HG03432 (cell line): Measurements from ENCODE around the gene ADAMTSL5.

ENCODE experiments used
- ATAC-seq: cut with Tn5 transposase; IDR thresholded peaks from one replicate; pipeline ENCODE4 v1.9.1; 2021; ENCODE audit warnings: mild to moderate bottlenecking, moderate library complexity; ENCODE audit not compliant: unreplicated experiment

Gene ADAMTSL5

DNA sequence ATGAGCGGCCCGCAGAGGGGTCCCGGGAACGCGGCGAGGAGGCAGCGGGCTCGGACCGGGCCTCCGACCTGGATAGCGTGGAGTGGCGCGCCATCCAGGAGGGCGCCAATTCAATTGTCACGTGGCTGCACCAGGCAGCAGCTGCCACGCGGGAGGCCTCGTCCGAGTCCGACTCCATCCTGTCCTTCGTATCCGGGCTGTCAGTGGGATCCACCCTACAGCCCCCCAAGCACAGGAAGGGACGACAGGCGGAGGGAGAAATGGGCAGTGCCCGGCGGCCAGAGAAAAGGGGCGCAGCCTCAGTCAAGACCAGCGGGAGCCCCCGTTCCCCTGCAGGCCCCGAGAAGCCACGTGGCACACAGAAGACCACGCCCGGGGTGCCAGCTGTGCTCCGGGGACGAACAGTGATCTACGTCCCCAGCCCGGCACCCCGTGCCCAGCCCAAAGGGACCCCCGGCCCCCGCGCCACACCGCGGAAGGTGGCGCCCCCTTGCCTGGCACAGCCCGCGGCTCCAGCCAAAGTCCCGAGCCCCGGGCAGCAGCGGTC is 44.5 kb downstream of the ADAMTSL5 start:
- no peak for ATAC-seq

DNA sequence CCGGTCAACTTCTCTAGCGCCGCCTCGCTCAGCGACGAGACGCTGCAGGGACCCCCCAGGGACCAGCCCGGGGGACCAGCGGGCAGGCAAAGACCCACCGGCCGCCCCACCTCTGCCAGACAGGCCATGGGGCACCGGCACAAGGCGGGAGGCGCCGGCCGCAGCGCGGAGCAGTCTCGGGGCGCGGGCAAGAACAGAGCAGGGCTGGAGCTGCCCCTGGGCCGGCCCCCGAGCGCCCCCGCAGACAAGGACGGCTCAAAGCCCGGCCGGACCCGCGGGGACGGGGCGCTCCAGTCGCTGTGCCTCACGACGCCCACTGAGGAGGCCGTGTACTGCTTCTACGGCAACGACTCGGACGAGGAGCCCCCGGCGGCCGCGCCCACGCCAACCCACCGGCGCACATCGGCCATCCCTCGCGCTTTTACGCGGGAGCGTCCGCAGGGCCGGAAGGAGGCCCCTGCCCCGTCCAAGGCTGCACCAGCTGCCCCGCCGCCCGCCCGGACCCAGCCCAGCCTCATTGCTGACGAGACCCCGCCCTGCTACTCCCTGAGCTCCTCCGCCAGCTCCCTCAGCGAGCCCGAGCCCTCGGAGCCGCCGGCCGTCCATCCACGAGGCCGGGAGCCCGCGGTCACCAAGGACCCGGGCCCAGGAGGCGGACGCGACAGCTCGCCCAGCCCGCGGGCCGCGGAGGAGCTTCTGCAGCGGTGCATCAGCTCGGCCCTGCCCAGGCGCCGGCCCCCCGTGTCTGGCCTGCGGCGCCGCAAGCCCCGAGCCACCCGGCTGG is 45.1 kb downstream of the ADAMTSL5 start:
- ATAC-seq = no peak

DNA sequence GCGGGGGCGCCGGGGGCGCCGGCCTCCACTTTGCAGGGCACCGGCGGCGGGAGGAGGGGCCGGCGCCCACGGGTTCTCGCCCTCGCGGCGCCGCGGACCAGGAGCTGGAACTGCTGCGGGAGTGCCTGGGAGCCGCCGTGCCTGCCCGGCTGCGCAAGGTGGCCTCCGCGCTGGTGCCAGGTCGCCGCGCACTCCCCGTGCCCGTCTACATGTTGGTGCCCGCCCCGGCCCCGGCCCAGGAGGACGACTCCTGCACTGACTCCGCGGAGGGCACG is 45.7 kb downstream of the ADAMTSL5 start:
- ATAC-seq = no peak

DNA sequence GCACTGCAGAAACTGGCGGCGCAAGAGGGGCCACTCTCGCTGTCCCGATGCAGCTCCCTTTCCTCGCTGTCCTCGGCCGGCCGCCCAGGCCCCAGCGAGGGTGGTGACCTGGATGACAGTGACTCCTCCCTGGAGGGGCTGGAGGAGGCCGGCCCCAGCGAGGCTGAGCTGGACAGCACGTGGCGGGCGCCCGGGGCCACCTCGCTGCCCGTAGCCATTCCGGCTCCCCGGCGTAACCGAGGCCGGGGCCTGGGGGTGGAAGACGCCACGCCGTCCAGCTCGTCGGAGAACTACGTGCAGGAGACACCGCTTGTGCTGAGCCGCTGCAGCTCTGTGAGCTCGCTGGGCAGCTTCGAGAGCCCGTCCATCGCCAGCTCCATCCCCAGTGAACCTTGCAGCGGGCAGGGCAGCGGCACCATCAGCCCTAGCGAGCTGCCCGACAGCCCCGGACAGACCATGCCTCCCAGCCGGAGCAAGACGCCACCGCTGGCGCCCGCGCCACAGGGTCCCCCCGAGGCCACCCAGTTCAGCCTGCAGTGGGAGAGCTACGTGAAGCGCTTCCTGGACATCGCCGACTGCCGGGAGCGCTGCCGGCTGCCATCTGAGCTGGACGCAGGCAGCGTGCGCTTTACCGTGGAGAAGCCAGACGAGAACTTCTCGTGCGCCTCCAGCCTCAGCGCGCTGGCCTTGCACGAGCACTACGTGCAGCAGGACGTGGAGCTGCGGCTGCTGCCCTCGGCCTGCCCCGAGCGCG is 46.2 kb downstream of the ADAMTSL5 start:
- no peak for ATAC-seq

DNA sequence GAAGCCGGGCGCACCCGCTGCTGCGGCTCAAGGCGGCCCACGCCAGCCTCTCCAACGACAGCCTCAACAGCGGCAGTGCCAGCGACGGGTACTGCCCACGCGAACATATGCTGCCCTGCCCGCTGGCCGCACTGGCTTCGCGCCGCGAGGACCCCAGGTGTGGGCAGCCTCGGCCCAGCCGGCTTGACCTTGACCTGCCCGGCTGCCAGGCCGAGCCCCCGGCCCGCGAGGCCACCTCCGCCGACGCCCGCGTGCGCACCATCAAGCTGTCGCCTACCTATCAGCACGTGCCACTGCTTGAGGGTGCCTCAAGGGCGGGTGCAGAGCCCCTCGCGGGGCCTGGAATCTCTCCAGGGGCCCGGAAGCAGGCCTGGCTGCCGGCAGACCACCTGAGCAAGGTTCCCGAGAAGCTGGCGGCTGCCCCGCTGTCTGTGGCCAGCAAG is 46.8 kb downstream of the ADAMTSL5 start:
- ATAC-seq = no peak

DNA sequence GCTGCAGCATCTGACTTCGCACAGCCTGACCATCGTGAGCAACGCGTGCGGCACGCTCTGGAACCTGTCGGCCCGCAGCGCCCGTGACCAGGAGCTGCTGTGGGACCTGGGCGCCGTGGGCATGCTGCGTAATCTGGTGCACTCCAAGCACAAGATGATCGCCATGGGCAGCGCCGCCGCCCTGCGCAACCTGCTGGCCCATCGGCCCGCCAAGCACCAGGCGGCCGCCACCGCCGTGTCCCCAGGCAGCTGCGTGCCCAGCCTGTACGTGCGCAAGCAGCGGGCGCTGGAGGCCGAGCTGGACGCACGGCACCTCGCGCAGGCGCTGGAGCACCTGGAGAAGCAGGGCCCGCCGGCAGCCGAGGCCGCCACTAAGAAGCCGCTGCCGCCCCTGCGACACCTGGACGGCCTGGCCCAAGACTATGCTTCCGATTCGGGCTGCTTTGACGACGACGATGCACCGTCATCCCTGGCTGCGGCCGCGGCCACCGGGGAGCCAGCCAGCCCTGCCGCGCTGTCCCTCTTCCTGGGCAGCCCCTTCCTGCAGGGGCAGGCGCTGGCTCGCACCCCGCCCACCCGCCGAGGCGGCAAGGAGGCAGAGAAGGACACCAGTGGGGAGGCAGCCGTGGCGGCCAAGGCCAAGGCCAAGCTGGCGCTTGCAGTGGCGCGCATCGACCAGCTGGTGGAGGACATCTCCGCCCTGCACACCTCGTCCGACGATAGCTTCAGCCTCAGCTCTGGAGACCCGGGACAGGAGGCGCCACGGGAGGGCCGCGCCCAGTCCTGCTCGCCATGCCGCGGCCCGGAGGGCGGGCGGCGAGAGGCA is 47.4 kb downstream of the ADAMTSL5 start:
- no peak for ATAC-seq

DNA sequence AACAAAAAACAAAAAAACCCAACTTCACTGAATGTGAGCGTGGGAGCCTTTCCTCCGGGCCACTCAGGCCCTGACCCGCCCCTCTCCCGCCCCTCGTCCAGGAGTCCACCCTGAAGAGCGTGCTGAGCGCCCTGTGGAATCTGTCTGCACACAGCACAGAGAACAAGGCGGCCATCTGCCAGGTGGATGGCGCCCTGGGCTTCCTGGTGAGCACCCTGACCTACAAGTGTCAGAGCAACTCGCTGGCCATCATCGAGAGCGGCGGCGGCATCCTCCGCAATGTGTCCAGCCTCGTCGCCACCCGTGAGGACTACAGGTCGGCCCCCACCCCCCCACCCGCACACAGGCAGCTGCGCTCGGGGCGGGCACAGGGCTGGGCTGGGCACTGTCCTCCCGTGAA is 51.0 kb downstream of the ADAMTSL5 start:
- ATAC-seq = no peak

DNA sequence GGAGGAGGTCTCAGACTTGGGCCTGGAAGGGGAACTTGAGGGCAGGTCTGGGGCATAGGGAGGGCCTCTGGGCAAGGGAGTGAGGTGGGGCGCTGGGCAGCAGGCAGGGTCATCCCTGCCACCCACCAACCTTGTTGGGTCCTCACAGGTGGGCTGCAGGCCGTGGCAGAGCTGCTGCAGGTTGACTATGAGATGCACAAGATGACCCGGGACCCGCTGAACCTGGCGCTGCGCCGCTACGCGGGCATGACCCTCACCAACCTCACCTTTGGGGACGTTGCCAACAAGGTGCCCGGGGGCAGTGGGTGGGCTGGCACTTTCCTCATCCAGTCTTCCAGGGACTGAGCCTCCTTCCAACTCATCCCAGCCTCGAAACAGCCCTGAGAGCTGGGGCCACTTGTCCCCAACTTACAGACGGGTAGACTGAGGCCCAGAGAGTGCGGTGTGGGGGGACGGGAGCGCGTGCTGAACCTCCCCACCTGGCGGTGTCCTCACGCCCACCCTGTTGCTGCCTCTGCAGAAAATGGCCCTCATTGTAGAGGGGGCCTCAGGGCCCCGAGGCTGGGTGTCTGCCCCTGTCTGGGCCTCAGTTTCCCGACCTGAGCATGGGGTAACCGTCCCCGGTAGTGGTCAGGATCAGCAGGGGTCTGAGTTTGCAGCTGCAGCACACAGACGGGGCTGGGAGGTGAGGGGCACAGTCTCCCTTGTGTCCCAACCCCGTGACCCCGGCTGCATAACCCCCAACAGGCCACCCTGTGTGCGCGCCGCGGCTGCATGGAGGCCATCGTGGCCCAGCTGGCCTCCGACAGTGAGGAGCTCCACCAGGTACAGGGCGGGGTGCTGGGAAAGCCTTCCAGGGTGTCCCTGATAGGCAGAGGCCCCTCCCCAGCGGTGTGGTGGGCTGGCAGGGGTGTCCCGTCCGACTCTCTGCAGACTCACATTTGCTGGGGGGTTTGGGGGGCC is 52.5 kb downstream of the ADAMTSL5 start:
- ATAC-seq = no peak

DNA sequence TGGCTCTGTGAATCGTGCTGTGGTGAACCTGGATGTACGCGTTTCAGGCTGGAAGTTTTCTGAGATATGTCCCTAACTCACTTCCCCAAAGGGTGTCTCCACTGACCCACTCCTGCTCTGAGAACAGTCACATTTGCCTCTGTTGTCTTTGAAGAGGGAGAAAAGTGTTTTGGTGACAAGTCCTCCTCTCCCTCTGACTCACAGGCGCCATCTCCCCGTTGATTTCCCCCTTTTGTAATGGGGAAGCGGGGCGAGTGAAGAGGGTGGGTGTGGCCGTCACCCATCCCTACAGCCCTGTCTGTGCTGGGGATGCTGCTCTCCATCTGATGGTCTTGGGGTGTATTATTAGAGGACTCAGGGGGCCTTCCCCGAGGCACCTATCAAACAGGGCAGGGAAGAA is 53.3 kb downstream of the ADAMTSL5 start:
- ATAC-seq = no peak

DNA sequence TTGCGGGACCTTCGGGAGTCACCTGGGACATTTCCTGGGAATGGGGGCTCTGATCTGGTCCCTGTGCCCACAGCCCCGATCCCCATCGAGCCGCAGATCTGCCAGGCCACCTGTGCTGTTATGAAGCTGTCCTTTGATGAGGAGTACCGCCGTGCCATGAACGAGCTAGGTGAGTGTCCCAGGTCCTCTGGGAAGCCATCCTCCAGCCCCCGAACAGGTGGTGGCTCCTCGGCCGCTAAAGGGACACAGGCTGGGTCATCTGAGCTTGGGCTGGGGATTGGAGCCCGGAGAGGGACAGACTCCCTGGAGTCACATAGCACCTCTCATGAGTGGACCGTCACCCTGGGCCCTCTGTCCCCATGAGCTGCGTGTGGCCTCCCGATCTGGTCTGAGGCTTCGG is 54.9 kb downstream of the ADAMTSL5 start:
- no peak for ATAC-seq

DNA sequence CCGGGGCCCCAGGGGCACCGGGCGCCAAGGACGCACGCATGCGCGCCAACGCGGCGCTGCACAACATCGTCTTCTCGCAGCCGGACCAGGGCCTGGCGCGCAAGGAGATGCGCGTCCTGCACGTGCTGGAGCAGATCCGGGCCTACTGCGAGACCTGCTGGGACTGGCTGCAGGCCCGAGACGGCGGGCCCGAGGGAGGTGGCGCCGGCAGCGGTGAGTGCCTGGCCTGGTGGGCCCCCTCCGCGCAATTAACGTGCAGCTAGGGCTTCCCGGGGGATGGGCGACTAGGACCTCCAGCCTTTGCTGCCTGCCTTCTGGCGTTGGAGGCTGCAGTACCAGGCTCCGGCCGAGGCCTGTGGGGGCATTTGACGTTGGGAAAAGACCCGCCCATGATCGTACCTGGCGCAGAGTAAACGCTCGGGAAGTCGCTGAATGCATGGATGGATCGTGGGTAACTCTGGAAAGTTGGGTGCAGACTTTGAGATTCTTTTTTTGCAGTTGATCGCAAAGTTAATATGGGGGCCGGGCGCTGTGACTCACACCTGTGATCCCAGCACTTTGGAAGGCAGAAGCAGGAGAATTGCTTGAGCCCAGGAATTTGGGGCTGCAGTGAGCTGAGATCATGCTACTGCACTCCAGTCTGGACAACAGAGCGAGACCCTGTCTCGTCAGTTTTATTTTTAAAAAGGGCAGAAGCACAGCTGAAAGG is 55.6 kb downstream of the ADAMTSL5 start:
- no peak for ATAC-seq

DNA sequence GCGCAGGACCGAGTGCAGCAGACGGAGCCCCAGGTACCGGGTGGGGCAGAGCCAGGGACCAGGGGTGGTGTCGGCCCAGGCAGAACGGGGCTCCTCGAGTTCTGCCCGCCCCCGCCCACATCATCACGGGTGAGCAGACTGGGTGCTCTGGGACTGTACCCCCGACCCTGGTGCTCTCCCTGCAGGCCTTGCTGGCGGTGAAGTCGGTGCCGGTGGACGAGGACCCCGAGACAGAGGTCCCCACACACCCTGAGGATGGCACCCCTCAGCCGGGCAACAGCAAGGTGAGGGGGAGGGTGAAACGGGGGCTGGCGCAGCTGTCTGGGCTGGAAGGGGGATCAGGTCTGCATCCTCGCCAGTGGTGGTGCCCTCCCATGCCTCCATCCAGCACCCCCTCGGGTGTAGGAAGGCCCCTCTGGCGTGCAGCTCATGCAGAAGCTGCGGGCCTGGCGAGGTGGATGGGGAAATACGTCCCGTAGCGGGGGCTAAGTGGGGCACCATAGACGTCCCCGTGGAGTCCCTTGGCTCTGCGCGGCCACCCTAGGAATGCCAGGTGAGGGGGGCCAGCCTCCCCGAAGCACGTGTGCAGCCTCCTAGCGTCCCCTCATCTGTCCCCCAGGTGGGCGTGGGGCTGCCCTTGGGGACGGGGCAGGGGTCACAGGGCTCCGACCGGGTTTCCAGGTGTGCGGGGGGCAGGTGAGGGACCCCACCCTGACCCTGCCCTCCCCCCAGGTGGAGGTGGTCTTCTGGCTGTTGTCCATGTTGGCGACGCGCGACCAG is 56.5 kb downstream of the ADAMTSL5 start:
- no peak for ATAC-seq

DNA sequence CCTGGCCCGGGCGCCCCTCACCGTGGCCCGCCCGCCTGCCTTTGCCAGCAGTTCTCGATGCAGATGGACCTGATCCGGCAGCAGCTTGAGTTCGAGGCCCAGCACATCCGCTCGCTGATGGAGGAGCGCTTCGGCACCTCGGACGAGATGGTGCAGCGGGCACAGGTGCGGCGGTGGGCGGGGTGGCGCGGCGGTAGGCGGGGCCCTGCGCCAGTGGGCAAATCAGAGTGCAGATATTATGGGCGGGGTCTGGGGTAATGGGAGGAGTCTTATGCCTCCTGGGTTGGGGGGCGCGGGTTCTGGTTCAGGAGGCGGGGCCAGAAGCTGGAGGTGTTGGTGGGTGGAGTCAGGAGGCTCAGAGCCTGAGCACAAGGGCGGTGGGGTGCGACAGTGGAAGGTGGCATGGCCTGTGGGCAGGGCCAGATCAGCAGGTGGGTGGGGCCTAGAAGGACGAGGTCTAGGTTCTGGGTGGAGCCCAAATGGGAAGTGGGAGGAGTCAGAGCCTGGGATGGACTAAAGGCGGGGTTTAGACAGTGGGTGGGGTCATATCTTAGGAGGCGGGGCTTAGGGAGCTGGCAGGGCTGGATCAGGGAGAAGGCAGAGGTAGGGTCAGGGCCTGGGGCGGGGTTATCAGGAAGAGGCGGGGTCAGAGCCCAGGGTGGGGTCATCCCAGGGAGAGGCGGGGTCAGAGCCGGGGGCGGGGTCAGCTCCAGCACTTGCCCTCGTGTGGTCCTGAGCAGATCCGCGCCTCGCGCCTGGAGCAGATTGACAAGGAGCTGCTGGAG is 57.3 kb downstream of the ADAMTSL5 start:
- no peak for ATAC-seq
